ENCODE measurements around the gene HLA-DMA. TPM values are rescaled to one million over a fixed set of nuclear protein-coding genes. Genes with fewer than 3 reads are reported as not detected.
A peak's percentile ranks its signal among the peaks of the same experiment; 100 is the strongest.

The HLA-DMA gene
- total and polyA plus RNA-seq, 2 of the 4 experiments (the other 2 are of a cell fraction), result 2.3 to 8.3 TPM

DNA sequence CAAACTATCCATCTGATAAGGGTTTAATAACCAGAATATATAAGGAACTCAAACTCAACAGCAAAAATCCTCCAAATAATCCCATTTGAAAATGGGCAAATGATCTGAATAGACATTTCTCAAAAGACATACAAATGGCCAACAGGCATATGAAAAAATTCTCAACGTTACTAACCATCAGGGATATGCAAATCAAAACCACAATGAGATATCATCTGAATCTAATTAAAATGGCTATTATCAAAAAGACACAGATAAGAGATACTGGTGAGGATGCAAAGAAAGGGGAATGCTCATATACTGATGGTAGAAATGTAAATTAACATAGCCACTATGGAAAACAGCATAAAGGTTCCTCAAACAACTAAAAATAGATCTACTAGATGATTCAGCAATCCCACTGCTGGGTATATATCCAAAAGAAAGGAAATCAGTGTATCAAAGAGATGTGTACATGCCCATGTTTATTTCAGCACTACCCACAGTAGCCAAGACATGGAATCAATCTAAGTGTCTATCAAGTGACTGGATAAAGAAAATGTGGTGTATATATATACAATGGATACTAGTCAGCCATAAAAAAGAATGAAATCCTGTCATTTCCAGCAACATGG is 9.4 kb upstream of the HLA-DMA start:
- in situ Hi-C loops (cut with MboI; ENCODE audit: low sequenced_read_pairs), result loop anchor here (25.0 kb wide), 1 partner anchor 775 kb away; the partner anchor contains the start of genes AGER, AGPAT1, GPSM3 and PBX2
- BruUV-seq (replicated peaks), result no TSS peak
- no peaks in the 10 kb centered on the region for H3K9me3 ChIP-seq (ENCODE audit: control insufficient read depth, insufficient read depth, low read length)
- no peak overlapping the region for H3K23ac ChIP-seq (ENCODE audit: low read depth, low read length)
- no peak overlapping the region for H2AK5ac ChIP-seq (ENCODE audit: low read depth, low read length)
- ATAC-seq (ENCODE audit: low read depth), result no peak
- H2AFZ ChIP-seq (replicated peaks; ENCODE audit: low read length, poor library complexity), result no peak overlapping the region
- H4K20me1 ChIP-seq (ENCODE audit: insufficient read depth, low read length), result no peaks in the 10 kb centered on the region
- intact Hi-C loops (cut with micrococcal nuclease), result no loop called here
- no peak overlapping the region for H3K56ac ChIP-seq (ENCODE audit: extremely low read depth, insufficient read depth, low read length)
- H4K91ac ChIP-seq (ENCODE audit: insufficient read depth, low read depth, low read length), result no peak overlapping the region
- H2BK15ac ChIP-seq (ENCODE audit: low read depth, low read length), result no peak overlapping the region
- H2BK5ac ChIP-seq (ENCODE audit: low read depth, low read length, poor library complexity, severe bottlenecking), result no peak overlapping the region
- peak; percentile 25; the same call in 1 of the 2 replicates for TF ChIP-seq NFE2L2 (IDR thresholded peaks at IDR 0.05; ENCODE audit: low read depth, low read length)
- TF ChIP-seq MAZ (IDR thresholded peaks at IDR 0.05; ENCODE audit: borderline replicate concordance, low read depth, low read length), result no peak
- peak; percentile 12; the same call in 1 of the 2 replicates for TF ChIP-seq MAFK (IDR thresholded peaks at IDR 0.05; ENCODE audit: low read depth, low read length)
- TF ChIP-seq USF2 (IDR thresholded peaks at IDR 0.05; ENCODE audit: low read depth, low read length), result no peak
- no peak for TF ChIP-seq CEBPB (IDR thresholded peaks at IDR 0.05; ENCODE audit: low read depth, low read length)
- TF ChIP-seq, protein P1, sequence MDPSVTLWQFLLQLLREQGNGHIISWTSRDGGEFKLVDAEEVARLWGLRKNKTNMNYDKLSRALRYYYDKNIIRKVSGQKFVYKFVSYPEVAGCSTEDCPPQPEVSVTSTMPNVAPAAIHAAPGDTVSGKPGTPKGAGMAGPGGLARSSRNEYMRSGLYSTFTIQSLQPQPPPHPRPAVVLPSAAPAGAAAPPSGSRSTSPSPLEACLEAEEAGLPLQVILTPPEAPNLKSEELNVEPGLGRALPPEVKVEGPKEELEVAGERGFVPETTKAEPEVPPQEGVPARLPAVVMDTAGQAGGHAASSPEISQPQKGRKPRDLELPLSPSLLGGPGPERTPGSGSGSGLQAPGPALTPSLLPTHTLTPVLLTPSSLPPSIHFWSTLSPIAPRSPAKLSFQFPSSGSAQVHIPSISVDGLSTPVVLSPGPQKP (IDR thresholded peaks at IDR 0.05; ENCODE audit: borderline replicate concordance, low read depth, low read length), result no peak
- no peak for TF ChIP-seq CHD1 (IDR thresholded peaks at IDR 0.05; ENCODE audit: low read depth, low read length)
- peaks cover 10 to 29% of the 10 kb centered on the region in 2 experiments for H3K79me1 ChIP-seq (ENCODE audit: low read depth in 1 of 2, low read length in 2 of 2)
- H3K14ac ChIP-seq (replicated peaks; ENCODE audit: low read depth, low read length), result no peak overlapping the region
- no peak overlapping the region for H3K4me3 ChIP-seq (ENCODE audit: insufficient read depth, low read depth, low read length)
- H3K27ac ChIP-seq (ENCODE audit: insufficient read depth, low read length), result no peak overlapping the region
- peak; percentile 28 for DNase-seq
- H2AK9ac ChIP-seq (replicated peaks; ENCODE audit: low read depth, low read length, poor library complexity), result no peak overlapping the region
- H2BK120ac ChIP-seq (ENCODE audit: low read depth, low read length), result no peak overlapping the region
- no peak overlapping the region for H4K5ac ChIP-seq (ENCODE audit: low read depth, low read length)
- dilution Hi-C loops (cut with HindIII; ENCODE audit: low sequenced_read_pairs, unreplicated experiment), result no loop called here
- no peak overlapping the region for H3K9ac ChIP-seq (ENCODE audit: low read depth, low read length)
- no peak overlapping the region for H3K4ac ChIP-seq (ENCODE audit: low read depth, low read length)
- no CpG with 5 or more reads among the region's 1 CpG for WGBS, 2 experiments (ENCODE audit: extremely low coverage in 2 of 2, insufficient read length in 1 of 2)
- POLR2A ChIA-PET (ENCODE audit: unreplicated experiment), result interaction anchor here (1.7 kb wide), 1 partner anchor 10 kb away, joined by 11 read pairs; no protein-coding TSS in a partner anchor
- H3K18ac ChIP-seq (ENCODE audit: low read depth, low read length), result no peak overlapping the region
- no peak overlapping the region for H4K8ac ChIP-seq (ENCODE audit: low read depth in 2 of 2, low read length in 2 of 2)
- H3K4me1 ChIP-seq (ENCODE audit: control insufficient read depth, insufficient read depth, low read length), result peaks cover 2% of the 10 kb centered on the region; the same call in 1 of the 2 replicates
- no peaks in the 10 kb centered on the region; the same call in 1 of the 2 replicates for H3K9me1 ChIP-seq (ENCODE audit: insufficient read depth, low read length)
- H3K4me2 ChIP-seq (ENCODE audit: low read depth, low read length), result no peak overlapping the region; the same call in 1 of the 2 replicates
- CTCF ChIA-PET, result interaction anchor here (0.8 to 1.8 kb wide), 3 partner anchors 9 to 22 kb away, joined by 4 to 10 read pairs (median 6); partner anchors contain the start of gene HLA-DMA
- no peak overlapping the region for H2BK20ac ChIP-seq (ENCODE audit: low read depth, low read length)
- H3K27me3 ChIP-seq (ENCODE audit: control insufficient read depth, insufficient read depth, low read length), result no peaks in the 10 kb centered on the region
- no peaks in the 10 kb centered on the region for H3K36me3 ChIP-seq (ENCODE audit: control insufficient read depth, insufficient read depth, low read length)
